Activated naive CD8-positive, alpha-beta T cell treated with anti-CD3 and anti-CD28 coated beads, Interleukin-2, amount 50 U/mL, for 16 hours (primary cell): Measurements from ENCODE around the gene IL6.
"Not testable (repeated sequence)": the region's sequence is repeated elsewhere in the genome, so short reads cannot be mapped to it uniquely, and the experiment has no call there.

Source experiments
- DNase-seq: peaks from one replicate; pipeline ENCODE4 v3.0.0-alpha.2; 2020; ENCODE audit warnings: low read depth, low spot score

The IL6 gene

DNA sequence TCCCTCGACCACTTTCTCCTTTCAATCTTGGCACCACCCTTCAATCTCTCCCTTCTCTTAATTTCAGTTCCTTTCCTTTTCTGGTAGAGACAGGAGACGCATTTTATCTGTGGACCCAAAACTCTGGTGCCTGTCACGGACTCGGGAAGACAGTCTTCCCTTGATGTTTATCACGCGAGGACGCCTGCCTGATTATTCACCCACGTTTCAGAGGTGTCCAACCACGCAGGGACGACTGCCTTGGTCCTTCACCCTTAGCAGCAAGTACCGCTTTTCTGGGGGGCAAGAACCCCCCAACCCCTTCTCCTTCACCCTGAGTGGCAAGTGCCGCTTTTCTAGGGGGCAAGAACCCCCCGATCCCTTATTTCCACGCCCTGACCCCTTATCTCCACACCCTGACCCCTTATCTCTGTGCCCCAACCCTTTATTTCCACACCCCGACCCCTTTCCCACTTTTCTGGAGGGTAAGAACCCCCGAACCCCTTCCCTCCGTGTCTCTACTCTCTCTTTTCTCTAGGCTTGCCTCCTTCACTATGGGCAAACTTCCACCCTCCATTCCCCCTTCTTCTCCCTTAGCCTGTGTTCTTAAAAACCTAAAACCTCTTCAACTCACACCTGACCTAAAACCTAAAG is 22.9 kb upstream of the IL6 start:
- DNase-seq, result not testable (repeated sequence)

GRCh38 chr7:22704722-22705121 is 22.3 kb upstream of the IL6 start:
- not testable (repeated sequence) for DNase-seq

- not testable (repeated sequence) for DNase-seq
Observed at GRCh38 chr7:22705874-22706273, 21.1 kb upstream of the IL6 start.

- DNase-seq, result not testable (repeated sequence)
Observed at GRCh38 chr7:22707026-22707691, 19.8 kb upstream of the IL6 start.

DNA sequence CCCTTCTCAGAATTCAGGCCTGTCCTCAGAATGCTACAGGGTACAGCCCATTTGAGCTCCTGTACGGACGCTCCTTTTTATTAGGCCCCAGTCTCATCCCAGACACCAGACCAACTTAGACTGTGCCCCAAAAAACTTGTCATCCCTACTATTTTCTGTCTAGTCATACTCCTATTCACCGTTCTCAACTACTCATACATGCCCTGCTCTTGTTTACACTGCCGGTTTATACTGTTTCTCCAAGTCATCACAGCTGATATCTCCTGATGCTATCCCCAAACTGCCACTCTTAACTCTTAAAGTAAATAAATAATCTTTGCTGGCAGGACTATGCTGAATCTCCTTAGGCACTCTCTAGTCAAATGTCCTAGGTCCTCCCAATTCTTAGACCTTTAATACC is 18.8 kb upstream of the IL6 start:
- not testable (repeated sequence) for DNase-seq

DNA sequence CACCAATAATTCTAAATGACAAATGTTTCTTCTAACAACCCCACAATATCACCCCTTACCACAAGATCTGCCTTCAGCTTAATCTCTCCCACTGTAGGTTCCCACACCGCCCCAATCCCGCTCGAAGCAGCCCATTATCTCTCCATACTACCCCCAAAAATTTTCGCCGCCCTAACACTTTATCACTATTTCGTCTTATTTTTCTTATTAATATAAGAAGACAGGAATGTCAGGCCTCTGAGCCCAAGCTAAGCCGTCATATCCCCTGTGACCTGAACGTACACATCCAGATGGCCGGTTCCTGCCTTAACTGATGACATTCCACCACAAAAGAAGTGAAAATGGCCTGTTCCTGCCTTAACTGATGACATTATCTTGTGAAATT is 18.3 kb upstream of the IL6 start:
- DNase-seq, result not testable (repeated sequence)

DNA sequence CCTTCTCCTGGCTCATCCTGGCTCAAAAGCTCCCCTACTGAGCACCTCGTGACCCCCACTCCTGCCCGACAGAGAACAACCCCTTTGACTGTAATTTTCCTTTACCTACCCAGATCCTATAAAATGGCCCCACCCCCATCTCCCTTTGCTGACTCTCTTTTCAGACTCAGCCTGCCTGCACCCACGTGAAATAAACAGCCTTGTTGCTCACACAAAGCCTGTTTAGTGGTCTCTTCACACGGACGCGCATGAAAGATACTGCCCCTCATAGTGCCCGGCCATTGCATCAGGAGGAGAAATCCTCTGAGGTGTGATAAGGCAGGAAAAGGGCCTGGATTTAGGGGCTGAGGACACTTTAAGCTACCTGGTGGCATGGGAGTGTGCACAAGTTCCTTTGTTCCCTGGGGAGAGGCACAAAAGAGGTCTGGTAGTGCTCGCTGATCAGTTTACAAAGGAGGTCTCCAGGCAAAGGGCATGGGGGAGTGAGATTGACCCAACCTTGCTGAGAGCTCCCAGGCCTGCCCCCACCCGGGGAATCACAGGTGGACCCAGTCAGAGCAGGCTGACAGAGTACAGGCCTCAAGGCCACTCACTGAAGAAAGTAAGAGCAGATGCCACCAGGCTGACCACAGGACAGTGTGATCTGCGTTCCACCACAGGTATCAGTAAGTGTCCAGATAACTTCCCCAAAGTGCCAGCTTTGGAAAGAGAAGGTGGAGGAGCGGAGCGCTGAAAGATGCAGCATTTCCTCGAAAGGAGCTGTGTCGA is 17.8 kb upstream of the IL6 start:
- DNase-seq, result not testable (repeated sequence)

GRCh38 chr7:22709857-22710256 is 17.1 kb upstream of the IL6 start:
- no peak for DNase-seq

DNA sequence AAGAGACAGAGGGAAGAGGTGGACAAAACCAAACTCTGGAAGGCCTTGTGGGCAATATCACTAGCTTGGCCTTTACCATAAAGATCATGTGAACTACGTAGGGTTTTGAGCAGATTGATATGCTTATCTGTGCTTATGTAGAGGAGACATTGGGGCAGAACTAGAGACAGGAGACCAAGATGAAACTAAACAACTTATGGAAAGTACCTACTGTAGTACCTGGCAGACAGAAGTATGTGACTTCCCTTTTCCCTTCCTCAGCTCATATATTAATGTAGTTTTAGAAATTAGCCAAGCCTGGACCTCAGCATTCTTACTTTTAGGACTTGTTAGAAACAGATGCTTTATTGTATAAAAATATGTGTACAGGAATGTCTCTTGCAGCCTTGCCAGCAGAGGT is 14.0 kb upstream of the IL6 start:
- no peak for DNase-seq

DNA sequence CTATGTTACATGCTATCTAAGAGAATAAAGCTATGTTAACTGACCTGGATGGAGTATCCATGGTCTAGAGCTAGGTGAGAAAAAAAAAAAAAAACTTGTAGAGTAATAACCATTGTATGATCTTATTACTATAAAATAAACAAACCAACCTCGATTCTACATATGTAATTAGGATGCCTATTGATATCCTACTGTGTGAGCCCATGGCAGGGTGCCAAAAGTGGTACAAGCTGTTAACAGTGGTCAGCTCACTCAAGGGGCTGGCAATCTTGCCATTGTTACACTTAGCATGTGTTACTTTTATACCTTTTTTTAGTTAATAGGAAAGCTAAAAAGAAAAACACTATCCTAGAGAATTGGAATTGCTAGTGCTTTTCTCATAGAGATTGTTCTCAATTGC is 13.5 kb upstream of the IL6 start:
- DNase-seq, result no peak

DNA sequence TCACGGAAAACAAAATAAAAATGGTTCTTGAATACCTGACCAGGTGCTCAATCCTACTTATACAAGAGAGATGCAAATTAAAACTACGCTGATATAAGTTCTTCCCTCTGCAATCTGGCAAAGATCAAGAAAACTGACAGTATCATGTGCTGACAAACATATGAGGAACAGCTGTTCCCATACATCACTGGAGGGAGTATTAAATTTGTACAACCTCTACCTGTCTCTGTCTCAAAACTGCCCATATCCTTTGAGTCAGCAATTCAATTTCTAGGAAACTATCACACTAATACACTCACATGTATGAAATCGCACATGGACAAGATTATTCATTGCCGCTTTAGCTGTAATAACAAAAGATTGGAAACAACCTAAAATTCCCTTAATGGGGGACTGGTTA is 11.0 kb upstream of the IL6 start:
- no peak for DNase-seq

DNA sequence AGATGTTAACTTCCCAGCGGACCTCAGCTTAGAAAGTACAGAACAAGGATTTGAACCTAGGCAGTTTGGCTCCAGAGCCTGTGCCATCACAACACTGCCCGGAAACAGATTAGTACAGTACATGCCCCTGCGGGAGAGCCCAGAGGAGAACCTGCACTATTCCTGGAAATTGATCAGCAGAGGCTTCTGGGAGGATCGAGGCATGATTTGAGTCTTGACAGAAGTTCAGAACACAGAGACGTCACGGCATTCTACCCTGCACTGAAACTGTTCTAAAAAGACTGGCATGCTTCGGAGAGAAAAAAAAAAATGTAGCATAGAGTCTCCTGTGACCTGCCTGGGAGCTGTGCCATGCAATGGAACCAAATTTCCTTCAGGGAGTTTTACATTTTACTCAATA is 9.2 kb upstream of the IL6 start:
- no peak for DNase-seq

DNA sequence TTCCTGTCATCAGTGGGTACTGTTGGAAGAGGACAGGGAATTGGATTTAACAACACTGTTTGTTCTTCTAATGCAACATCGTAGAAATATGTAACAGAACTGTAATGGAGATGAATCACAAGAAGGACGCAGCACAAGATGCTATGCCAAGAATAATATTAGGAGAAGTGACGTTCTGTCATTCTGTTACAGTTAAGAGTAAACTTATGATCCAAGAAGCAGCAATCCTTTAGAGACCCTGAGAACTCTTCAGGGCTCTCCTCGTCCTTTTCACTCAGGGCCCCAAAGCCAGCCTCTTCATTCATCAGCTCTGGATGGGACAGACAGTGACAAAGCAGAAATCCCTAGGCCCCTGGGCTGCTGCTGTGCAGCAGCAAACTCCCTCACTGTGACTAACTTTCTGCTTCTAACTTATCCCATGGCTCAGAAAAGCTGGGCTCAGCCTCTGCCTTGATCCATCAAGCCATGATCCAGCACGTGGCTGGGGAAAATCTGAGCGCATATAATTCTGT is 8.7 kb upstream of the IL6 start:
- no peak for DNase-seq

DNA sequence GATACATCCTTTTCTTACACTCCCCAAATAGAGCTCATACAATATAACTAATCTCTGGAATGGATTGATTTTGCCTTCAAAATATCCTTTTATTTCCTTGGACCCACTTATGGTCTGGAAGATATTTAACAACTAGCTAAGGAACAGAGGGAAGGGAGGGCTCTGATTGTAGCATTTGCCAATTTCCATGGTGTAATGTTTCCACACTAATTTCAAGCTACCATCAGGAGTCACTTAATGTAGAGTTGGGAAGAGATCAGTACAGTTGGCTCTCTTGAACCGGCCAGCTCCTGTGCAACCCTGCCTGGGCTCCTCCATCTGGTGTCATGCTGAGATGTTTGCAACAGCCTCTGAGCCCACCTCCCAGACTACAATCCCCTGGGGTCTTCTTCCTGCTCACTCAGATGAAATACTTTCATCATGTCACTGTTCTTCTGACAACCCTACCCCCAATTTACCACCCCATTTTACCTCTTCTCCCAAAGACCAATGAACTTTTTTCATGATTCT is 8.0 kb upstream of the IL6 start:
- DNase-seq, result no peak

DNA sequence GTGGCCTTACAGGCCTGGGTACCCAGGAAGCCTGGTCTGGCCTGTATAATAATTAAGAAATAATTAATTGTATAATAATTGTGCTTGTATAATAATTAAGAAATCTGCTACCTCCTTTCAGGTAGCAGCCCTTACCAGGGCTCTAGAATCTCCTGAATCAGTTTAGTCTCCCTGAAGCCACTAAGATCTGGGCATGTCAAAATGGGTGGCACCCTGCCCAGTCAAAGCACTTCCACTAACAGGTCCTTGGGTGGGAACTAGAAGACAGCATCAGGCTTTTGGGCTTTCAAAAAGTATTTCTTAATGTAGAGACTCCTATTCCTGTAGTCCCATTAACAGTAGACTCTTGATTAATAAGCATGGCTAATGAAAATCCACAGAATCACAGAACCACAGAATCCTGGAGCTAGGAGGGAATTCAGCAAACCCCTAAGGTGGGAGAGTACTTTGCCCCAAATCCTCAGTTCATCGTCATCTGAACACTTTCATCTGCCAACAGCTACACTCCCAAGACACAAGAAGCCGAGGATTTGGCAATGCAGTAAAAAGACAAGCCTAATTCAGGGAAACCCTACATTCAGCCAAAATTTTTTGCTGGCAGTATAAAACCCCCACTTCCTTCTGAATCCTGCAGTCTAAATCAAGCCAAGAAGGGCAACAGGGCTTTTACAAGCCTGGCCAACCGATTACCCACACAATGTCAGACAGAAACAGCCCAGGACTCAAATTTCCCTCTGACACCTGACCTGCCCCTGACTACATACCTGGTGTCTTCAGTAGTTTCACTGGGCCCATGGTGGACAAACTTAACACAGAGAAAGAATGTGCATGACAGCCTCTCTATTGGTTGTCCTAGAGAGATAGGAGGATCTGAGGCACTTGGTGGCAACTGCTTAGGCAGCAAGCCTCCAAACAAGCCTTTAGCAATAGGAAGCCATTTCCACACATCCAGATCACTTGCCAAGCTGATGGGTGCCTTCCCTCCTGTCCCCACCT is 5.9 kb upstream of the IL6 start:
- no peak for DNase-seq

GRCh38 chr7:22722536-22723180 is 4.3 kb upstream of the IL6 start:
- DNase-seq, result no peak

DNA sequence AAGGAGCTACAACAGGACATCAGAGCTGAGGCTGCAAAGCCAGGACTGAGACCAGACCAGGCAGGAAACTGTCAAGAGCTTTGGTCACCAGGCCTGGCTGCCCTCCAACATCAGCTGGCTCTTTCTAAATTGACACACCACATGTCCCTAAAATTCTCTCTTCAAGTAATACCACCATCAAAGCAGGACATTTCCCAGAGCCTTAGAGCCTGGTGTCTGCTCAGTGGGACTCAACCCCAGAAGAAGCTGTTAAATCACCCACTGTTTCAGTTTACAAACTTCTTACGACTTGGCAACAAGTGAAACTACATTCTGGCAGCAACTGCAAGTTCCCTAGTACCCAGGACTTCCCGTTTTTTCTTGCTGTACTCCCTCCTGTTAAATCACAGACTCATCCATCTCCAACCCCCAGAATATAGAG is 3.8 kb upstream of the IL6 start:
- no peak for DNase-seq

DNA sequence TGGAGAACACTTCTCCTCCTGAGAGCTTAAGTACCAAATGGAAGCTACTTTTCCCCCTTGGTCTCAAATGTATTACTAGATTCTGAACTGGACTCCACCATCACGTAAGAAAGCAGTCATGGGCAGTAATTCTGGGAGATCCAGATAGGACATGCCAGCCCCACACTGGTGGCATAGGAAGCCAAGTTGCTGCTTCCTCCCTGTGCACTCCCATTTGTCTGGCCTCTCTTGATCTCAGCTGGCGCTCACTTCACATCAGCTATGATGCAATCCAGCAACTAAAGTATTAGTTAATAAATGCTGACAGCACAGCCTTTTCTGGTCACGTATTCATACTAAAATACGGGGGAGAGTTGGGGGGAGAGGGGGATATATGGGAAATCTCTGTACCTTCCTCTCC is 3.4 kb upstream of the IL6 start:
- no peak for DNase-seq

DNA sequence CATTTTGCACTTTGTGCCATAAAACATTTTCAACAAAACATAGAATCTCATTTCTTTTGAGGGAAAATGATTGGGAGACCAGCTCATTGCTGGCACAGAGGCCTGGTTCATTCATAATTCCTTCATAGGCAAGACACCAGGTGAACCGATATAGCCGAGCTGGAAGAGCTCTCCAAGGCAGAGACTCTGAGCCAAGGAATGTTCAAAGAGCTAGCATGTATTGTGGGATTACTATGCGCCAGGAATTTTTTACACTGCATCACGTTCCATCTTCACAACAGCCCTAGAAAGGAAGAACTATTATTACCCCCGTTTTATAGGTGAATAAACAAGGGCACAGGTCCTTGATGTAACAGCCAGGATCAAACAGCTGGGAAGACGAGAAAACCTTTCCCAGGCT is 2.1 kb upstream of the IL6 start:
- no peak for DNase-seq

- DNase-seq, result no peak
Observed at GRCh38 chr7:22725585-22725984, 1.4 kb upstream of the IL6 start.
